Kasumi-1 (cell line): ENCODE data around the gene PDE2A.

Source experiments
- DNase-seq, 2 experiments: peaks; one replicate each; lab custom pipeline; 2025; lab: John Stamatoyannopoulos, UW

Gene PDE2A

DNA sequence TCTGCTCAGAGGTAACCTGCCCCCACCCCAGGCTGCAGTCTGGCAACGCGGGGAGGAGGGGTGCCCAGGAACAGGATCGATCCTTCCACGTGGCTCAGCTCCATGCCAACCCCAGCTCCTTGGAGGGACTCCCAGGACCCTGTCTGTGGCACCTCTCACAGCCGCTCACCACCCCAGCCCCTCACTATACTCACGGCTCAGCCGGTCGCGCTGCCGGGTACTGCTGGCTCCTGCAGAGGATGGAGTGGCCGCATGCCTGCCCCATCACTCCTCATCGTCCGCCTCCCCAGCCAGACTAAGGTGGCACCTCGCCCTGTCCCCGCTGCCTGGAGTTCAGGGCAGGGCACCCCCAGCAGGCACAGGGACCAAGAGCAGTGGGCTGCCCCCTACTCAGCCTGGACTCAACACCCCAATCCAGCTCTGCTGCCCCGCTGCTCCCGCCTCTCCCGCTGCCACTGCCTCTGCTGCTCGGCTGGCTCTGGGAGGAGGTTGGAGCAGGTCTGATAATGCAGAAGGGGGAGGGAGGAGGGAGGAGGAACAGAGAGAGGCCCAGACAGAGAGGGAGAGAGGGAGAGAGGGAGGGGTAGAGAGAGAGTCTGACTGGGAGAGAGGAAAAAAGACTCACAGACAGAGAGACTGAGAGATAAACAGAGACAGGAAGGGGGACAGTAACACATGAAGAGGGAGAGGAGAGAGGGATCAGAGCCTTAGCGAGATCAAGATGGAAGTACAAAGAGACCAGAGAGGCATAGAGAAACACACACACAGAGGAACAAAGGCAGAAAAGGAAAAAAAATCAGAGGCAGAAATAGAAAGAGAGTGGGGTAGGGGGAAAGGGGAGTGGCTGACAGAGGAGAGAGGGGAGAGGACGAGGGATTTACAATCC lies at the start of gene PDE2A:
PDE2A (minus strand) TSS at position 480 of the 886 bp plus-strand sequence; CDS start at position 265, 215 bp downstream.
- DNase-seq: no peak

DNA sequence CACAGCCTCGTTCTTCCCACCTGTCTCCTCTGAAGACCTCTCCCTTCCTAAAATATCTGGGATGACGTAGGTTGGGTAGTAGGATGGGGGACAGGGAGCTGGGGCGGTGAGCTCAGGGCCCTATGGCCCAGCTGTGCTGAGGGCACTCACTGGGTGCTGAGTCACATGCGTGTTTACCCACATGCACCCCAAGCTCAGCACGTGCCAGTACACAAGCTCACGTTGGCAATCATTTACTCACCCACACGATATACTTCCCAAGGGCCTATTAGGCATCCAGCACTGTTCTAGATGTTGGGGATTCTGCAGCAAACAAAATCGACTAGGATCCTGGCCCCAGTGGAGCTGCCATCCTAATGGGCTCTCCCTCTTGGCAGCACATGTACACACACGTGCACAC lies 49.3 kb upstream of the PDE2A start:
- DNase-seq: no peak

DNA sequence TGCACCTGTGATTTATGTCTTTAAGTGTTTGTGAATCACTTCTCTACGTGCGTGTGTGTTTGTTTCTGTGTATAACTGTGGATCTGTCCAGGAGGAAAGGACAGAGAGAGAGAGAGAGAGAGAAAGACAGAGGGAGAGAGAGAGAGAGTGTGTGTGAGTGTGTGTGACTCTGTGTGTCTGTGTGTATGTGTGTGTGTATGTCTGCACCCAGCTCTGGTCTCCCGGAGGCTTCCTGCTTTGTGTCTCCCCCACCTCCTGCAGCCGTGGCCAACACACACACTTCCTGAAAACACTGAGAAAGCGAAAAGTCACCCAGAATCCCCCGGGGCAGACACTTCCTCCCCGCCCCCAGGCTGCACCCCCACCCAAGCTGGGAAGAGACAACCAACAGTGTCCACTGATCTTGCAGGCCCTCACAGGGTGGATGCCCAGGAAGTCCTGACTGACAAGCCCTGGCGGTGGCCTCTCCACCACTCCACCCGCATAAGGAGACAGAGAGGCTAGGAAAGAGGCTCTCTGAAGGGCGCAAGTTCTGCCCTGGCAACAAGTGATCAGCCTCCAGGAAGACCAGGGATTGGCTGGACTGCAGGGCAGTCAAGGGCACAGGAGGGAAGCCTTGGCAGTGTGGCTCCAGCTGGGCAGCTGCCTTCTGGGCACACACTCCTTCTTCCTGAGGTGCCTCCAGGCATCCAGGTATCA lies 48.0 kb upstream of the PDE2A start:
- DNase-seq: peak; percentile 98 to 99

DNA sequence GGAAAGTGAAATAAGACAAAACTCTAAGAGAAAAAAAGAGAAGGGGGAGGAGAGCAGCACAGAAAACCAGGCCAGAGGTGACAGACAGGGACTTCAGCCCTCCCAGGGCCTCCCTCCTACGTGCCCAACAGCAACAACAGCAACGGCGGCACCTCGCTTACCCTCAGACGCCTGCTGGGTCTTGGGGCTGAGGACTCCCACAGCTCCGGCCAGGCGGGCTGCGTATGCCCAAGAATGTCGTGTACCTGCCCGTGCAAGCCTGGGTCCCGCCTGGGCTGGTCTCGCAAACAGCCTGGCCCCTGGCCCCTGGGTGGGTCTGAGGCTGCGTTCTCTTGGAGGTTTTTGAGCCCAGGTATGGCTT lies 47.4 kb upstream of the PDE2A start:
- DNase-seq: peak; percentile 36 to 51

DNA sequence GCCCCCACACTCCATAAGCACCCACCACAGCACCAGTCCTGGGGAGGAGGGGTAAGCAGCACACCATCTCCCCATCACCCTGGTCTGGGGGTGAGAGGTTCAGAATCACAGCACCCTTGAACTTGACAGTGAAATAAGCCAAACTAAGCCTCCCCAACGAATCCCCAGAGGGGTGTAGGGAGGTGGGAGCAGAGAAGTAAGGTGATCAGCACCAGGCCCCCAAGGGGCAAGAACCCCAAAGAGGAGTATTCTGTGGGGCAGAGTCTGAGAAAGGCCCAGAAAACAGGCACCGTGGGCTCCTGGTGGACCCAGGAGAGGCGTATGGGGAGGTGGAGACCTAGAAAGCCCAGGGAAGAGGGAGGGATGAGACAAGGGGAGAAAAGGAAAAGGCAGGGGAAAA lies 47.1 kb upstream of the PDE2A start:
- no peak for DNase-seq

DNA sequence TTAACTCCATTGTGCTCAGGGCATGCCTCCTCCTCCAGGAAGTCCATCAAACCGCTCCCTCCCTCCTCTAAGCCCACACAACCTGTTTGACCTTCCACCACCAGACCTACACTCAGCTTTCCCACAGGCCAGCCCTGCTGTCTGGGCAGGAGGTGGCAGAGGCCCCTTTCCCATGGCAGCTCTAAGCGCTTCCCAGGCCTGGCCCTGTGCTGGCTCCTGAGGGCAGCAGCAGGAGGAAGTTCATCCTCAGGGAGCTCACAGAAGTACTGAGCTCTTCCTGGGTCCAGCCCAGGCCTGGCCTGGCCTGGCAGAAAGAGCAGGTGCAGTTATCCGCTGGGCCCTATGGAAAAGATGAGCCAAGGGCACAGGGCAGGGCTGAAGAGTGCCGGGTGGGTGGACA lies 46.6 kb upstream of the PDE2A start:
- DNase-seq: no peak

DNA sequence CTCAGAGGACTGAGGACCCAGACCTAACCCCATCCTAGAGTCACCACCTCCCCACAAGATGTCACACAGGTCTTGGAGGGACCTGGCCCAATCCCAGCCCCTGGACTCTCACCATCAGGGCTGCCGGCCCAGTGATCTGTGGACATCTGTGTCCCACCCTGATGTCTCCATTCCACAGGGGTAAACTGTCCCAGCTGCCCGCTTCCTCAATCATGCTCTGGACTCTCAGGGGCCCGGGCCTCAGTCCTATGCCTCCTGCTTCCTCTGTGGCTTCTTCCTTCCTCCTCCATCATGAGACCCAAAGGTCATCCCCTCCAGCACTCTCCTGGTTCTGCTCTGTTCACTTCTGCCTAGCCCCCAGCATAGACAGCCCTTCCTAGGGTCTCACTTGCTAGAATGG lies 45.8 kb upstream of the PDE2A start:
- DNase-seq: peak; percentile 10 to 29

DNA sequence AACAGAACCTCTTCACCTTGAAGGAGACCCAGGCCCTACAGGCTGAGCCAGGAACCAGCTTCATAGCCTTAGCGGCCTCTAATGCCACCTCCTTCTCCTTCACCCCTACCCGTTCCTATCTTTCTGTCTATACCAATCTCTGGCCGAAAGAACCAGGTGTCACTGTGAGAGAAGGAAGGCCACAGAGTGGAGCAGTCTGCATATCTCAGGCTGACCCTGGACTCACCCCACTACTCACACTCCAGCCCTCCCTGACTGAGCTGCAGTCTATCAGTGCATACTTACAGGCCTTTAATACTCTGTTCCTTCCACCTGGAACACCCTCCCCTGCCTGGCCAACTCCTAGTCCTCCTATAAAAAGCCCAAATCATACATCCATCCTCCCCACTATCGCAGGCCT lies 45.3 kb upstream of the PDE2A start:
- no peak for DNase-seq

DNA sequence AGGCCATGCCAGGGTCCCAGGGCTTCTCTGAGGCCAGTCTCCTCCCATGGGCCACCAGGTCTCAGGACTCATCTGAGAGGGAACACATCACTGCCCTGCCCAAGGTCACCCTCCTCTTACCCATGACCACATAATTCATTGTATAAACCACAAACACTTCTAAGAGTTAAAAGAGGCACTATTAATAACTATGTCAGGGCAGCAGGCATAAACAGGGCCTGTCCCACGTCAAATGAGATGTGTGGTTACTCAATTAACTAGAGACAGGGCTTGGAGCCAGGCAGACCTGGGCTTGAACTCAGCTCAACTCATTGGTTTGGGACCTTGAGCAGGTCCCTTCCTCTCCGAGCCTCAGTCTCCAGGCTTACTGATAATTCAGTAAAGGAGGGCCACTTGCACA lies 44.9 kb upstream of the PDE2A start:
- DNase-seq: no peak

DNA sequence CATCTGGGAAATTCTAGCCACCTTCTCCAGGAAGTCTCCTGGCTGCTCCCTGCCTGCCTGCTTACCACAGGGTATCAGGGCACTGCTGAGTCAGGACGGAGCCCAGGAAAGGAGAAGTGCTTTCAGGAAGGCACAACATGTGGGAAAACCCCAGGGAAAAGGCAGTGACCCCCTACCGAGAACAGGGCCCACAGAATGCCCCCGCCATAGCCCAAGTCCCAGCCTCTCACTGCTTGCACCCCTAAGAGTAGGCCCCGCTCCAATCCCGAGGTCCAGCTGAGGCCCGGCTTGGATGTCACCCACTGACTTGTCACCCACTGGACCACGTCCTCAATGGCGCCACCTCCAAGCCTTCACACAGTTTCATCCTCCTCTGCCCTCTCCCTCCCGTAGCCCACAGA lies 43.9 kb upstream of the PDE2A start:
- DNase-seq: peak in 1 of 2 experiments; percentile 5

DNA sequence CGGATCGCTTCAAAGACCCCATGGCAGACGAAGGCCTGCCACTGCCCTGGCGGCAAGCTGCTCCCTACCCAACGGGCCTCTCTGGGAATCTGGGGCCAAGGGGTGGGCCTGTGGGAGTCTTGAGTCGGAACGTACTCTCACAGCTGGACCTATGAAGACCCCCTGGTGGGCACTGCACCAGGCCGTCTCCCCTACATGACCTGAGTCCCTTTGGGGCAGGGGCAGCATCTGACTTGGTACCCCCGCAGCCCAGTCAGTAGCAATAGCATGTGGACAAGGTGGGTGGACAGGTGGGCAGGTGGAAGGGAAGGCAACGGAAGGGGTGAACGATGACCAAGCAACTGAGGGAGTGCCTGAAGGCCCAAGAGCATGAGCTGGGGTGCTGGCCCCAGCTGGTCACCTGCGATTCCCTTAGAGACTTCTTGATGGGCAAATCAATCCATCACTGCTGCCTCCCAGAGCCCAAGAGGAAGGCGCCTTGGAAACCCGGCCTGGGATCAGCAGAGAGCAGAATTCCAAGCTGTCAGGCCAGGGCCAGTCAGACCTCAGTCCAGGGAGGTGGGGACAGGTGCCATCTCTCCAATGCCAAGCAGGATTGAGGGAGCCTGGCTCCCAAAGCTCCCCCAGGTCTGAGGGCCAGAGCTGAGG lies 42.7 kb upstream of the PDE2A start:
- DNase-seq: no peak

DNA sequence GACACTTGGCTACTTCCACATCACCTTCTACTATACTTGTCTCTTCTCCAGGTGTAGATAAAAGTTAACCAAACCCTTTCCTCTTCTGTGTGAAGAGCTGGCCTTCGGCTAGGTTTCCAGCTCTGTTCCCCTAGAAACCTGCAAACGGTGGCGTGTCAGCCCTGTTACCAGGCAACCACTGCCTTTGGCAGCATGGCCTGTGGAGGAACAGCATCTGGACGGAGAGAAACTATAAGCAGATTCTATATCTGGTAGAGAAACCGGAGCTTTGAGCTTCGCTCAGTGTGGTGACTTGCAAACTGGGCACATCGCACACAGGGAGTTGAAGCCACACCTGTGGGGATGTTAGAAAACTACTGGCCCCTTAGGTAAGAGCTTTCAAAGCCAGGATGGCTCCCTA lies 42.1 kb upstream of the PDE2A start:
- DNase-seq: no peak

DNA sequence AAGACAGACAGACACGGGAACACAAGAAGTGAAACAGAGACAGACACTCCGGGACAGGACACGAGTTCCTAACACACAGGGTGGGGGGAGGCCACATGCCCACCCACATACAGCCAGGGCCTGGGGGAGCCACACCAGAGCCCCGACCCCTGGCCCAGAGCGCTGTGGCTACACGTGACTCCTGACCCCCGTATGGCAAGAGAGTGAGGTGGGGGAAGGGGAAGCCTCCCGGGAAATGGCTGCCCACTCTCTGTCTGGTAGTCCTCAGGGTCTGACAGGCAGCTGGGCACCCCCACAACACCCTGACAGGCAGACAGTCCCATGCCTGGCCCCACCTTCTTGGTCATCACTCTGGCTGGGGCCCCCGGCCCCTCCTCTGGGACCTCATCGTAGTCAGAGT lies 38.6 kb upstream of the PDE2A start:
- DNase-seq: no peak

DNA sequence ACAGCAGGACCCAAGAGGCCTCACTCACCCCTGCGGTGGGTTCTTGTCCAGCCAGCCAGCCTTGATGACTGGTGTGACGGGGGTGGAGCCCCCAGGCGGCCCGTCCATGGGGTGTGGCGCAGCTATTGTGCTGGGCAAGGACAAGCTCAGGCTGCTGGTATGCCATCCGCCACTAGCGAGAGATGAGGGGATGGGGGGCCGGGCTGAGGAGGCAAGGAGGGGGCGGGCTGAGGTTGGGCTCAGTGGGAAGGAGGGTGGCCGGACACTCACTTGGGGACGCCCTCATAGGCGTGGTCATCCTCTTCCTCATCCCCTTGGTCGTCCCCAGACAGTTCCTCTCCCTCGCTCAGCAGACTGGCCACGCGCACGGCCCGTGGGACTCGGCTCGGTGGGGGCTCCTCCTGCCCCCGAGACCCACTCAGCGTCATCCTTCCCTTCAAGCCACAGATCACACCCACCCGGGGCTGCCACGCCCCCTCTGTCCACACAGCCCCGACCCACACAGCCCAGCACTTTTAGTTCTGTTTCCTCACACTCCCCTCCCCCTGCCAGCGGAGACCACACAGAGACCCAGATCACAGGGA lies 38.0 kb upstream of the PDE2A start:
- no peak for DNase-seq

DNA sequence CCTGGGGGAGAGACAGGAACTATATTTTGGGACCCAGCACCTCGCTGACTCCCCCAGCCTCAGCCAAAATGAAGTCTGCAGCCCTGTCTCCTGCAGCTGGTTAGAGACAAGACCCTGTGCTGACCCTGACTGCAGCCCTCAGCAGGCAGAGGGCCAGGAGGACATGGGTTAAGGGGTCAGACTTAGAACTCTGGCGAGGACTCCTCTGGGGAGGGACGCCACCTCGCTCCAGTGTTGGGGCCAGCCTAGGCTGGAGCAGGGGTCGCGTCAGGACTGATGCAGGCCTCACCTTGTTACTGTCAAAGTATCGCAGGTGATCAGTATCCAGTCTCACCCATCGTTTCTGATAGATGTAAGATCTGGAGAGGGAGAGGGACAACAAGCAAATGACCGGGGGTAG lies 36.9 kb upstream of the PDE2A start:
- no peak for DNase-seq

DNA sequence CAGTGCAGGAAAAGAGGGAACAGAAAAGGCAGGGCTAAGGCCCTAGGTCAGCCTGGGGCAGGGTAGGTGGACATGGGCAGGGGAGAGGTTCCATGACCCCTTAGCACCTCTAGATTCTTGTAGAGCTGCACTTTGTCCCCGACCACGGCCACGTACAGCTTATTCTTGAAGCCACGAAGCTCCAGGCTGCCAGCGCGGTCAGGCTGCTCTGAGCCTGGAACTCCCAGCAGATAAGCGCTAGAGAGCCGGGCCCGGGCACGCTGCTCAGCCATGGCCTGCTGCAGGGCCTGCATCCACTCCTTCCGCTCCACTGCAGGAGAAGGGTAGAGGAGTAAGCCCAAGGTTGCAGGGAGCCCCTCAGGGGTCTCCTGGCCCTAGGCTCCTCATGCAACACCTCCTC lies 36.1 kb upstream of the PDE2A start:
- no peak for DNase-seq

DNA sequence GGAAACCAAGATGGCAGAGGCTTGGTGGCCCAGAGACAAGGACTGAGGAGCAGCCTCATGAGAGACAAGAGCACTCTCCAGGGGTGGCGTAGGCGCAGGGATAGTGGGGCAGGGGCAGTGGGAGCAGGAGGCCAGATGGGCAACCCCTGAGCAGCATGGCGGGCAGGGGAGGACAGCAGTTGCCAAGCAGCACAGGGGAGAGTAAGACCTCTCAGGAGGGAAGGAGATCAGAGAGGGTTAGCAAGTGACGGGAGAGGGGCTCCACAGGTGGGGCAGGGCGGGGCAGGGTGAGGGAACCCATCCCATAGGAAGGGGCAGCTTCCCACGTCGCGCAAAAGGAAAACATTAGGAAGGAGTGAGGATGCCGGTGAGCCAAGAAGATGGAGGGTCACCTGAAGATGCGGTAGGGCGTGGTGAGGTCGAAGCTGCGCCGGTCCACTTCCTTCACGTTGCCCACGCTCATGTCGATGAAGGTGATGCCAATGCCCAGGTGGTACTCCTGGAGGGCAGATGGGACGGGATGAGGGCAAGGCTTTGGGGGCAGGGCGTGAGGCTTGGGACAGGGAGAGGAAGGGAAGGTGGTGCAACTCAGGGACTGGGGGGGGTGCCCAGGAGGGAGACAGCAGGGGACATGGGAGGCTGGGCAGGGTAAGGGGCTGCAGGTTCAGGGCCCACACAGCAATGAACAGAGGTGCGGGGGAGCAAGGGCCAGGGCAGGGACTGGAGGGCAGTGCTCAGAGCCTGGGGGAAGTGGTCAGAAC lies 35.4 kb upstream of the PDE2A start:
- DNase-seq: no peak

DNA sequence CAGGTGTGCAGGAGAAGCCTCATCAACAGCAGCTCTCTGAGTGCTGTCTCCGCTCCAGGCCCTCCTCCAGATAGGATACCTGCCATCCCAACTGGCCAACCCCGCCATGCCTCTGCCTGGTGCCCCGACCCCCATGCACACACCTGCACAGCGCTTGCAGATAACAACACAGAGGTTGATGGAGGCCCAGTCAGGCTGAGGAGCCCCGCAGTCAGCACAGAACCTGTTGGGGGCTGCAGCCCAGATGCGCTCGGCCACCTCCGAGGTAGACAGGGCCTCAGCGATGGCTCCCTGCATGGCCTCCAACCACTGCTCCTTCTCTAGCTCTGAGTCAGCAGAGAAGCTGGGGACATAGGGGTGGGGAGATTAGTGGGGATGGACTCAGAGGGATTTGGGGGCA lies 32.8 kb upstream of the PDE2A start:
- DNase-seq: no peak

DNA sequence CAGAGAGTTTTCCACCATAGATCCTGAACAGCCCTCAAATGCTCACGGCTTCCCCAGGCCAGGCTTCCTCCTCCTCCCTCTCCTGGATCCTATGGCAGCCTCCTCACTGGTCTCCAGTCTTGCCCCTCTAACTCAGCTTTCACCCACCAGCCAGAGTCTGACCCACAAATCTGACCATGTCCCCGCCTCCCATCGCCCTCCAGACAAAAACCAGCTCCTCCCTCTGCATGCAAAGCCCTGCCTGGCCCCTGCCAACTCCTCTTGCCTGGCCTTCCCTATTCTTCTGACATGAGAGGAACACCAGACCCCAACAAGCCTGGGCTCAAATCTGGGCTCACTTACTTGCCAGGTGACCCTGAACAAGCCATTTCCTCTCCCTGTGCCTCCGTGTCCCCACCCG lies 32.4 kb upstream of the PDE2A start:
- no peak for DNase-seq

DNA sequence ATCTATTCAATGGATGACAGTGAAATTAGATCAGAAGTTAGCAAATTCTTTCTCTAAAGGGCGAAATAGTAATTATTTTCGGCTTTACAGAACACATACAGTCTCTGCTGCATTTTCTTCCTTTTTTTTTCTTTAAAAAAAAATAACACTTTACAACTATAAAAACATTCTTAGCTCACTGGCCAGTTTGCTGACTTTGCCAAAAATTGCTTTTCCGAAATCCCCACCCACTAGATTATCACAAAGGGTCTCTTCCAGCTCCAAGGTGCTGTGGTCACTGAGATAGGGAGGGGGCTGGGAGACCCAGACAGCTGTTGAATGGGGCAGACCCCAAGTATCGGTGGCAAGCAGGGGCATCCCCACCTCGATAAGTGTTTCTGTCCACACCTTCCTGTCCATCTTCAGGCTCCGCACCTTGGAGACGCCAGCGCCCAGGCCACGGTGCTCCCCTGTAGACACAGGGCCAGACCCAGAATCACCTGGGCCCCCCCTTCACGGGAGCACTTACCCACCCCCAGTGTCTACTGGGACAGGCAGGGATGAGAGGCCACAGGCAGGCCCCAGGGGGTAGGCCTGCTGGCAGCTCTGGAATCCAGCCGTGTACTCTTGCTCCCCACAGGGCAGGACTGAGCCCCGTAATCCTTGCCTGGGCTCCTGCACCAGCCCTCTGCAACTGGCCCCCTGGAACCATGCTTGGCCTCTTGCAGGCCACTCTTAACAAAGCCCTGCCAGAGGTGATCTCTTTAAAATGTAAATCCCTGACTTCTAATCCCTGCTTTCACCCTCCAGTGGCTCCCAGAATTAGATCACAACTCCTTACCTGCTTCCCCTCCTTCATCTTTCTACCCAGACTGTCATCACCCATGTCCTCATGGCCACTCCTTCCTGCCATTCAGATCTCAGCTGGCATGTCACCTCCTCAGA lies 31.5 kb upstream of the PDE2A start:
- DNase-seq: no peak

DNA sequence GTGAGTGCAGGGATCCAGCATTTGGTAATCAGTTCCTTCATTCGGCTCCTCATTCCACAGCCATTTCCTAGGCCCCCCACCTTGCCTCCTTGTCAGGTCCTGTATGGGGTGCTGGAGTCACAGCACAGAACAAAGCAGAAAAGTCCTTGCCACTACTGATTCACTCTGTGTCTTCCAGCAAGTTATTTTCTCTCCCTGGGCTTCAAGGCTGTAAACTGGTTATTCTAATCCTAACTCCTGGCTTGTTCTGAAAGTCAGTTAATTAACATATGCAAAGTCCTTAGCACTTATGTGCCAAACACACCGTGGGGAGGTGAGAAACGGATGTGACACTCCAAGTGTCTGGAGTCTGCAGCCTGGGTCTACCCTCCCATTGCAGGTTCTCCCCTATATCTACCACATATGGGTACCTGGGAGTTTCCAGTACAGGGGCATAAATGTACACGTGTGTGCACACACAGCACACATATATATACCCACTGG lies 30.6 kb upstream of the PDE2A start:
- no peak for DNase-seq
